ENCODE measurements around the gene RAF1.

RAF1 gene

GRCh38 chr3:12536423-12536822 lies 127.5 kb downstream of the RAF1 start:
- no peak for DNase-seq (ENCODE audit: extremely low read depth, insufficient read length)
- no peak for TF ChIP-seq CTCF (IDR thresholded peaks at IDR 0.05; ENCODE audit: insufficient read depth, low read length, poor library complexity, severe bottlenecking)
- H3K36me3 ChIP-seq (ENCODE audit: control insufficient read depth, insufficient read depth, low read length): no peaks in the 10 kb centered on the region; the same call in 1 of the 2 replicates
- no peak overlapping the region for H3K4me3 ChIP-seq (replicated peaks; ENCODE audit: low read depth, low read length)
- no peaks in the 10 kb centered on the region for H3K27me3 ChIP-seq (replicated peaks; ENCODE audit: control insufficient read depth, insufficient read depth, low read length)

Measured in GM06990 (cell line).